OCI-LY3 (cell line): ENCODE measurements around the gene SNN.

Experiments
- H2AFZ ChIP-seq: fragments of 200-600, 300-600 bp; shearing (Covaris generic); 2 replicates; pipeline ENCODE4 v1.6.0; 2014; ENCODE audit warnings: antibody characterized with exemption, low read depth, low read length
- H3K27ac ChIP-seq: fragments of 200-600, 300-600 bp; sonication (generic); 2 replicates; pipeline ENCODE4 v1.5.1; 2014; ENCODE audit warnings: mild to moderate bottlenecking, low read length, moderate library complexity, mixed read lengths
- H3K27me3 ChIP-seq: fragments of 200-600, 300-600 bp; sonication (generic); 2 replicates; pipeline ENCODE4 v1.6.1; 2014; ENCODE audit warnings: low read depth, low read length, mixed read lengths
- H3K36me3 ChIP-seq: fragments of 200-600, 300-600 bp; sonication (generic); replicated peaks from 2 replicates; pipeline ENCODE3; 2014; ENCODE audit warnings: low read depth, low read length, mixed read lengths
- H3K4me1 ChIP-seq: fragments of 300-600, 200-600 bp; sonication (generic); 2 replicates; pipeline ENCODE4 v1.6.1; 2014; ENCODE audit warnings: low read length, mixed read lengths
- H3K4me2 ChIP-seq: fragments of 200-600, 300-600 bp; sonication (generic); 2 replicates; pipeline ENCODE4 v1.6.1; 2014; ENCODE audit warnings: low read length, mixed read lengths
- H3K4me3 ChIP-seq: fragments of 300-600, 200-600 bp; sonication (generic); 2 replicates; pipeline ENCODE4 v1.5.1; 2014; ENCODE audit warnings: antibody characterized with exemption, mild to moderate bottlenecking, low read length, moderate library complexity
- H3K79me2 ChIP-seq: fragments of 300-600, 200-600 bp; shearing (Covaris generic); 2 replicates; pipeline ENCODE4 v1.6.1; 2014; ENCODE audit warnings: mild to moderate bottlenecking, low read length, mixed read lengths
- H3K9ac ChIP-seq: fragments of 300-600, 200-600 bp; shearing (Covaris generic); 2 replicates; pipeline ENCODE4 v1.6.0; 2014; ENCODE audit warnings: mild to moderate bottlenecking, low read length, moderate library complexity
- H3K9me3 ChIP-seq: fragments of 200-600, 300-600 bp; shearing (Covaris generic); 2 replicates; pipeline ENCODE4 v1.6.1; 2014; ENCODE audit warnings: low read length, mixed read lengths; ENCODE audit not compliant: insufficient read depth
- H4K20me1 ChIP-seq: fragments of 200-600, 300-600 bp; sonication (generic); 2 replicates; pipeline ENCODE4 v1.6.1; 2016; ENCODE audit warnings: low read length, mixed read lengths; ENCODE audit not compliant: insufficient read depth
- CTCF ChIP-seq: fragments of 200-600, 300-600 bp; sonication (generic); IDR thresholded peaks from 2 replicates; pipeline ENCODE4 v1.5.1; 2014; ENCODE audit warnings: antibody characterized with exemption, low read length, low read depth
- EZH2phosphoT487 ChIP-seq: fragments of 200-600 bp; shearing (Covaris generic); IDR thresholded peaks from 2 replicates; pipeline ENCODE4 v1.6.1; 2018; ENCODE audit warnings: antibody characterized with exemption, mixed run types, low read depth

Gene SNN

GRCh38 chr16:11673091-11674000 lies 5.1 kb downstream of the SNN start:
- TF ChIP-seq CTCF (no peak), EZH2phosphoT487 (no peak)
- Histone ChIP-seq H3K4me2 (peak overlapping the region; percentile 98), H3K4me1 (peaks cover 46% of the 10 kb centered on the region), H2AFZ (no peak overlapping the region), H3K36me3 (peaks cover 55% of the 10 kb centered on the region), H3K9ac (no peak overlapping the region), H3K27ac (0 out of 2 replicates have a peak overlapping the region, but pooled peaks have one; percentile 47), H3K9me3 (no peaks in the 10 kb centered on the region), H3K79me2 (peaks cover 93% of the 10 kb centered on the region), H3K4me3 (peak overlapping the region; percentile 95; the same call in 1 of the 2 replicates), H3K27me3 (no peaks in the 10 kb centered on the region), H4K20me1 (peaks cover 86% of the 10 kb centered on the region)

- peaks cover 55% of the 10 kb centered on the region for H3K4me1 ChIP-seq
- H3K27me3 ChIP-seq: no peaks in the 10 kb centered on the region
- H3K27ac ChIP-seq: no peak overlapping the region
- H3K36me3 ChIP-seq: peaks cover 62% of the 10 kb centered on the region
- H3K79me2 ChIP-seq: peaks cover 92% of the 10 kb centered on the region
- no peak overlapping the region for H3K4me2 ChIP-seq
- TF ChIP-seq CTCF: no peak
- TF ChIP-seq EZH2phosphoT487: no peak
- H3K4me3 ChIP-seq: no peak overlapping the region
- H3K9me3 ChIP-seq: no peaks in the 10 kb centered on the region
- H4K20me1 ChIP-seq: peaks cover 95% of the 10 kb centered on the region
- H2AFZ ChIP-seq: no peak overlapping the region
- H3K9ac ChIP-seq: no peak overlapping the region
Measured at GRCh38 chr16:11674001-11674817, 6.0 kb downstream of the SNN start.

GRCh38 chr16:11674818-11675560 lies 6.7 kb downstream of the SNN start:
- peaks cover 99% of the 10 kb centered on the region for H4K20me1 ChIP-seq
- H3K4me1 ChIP-seq: peaks cover 60% of the 10 kb centered on the region
- no peaks in the 10 kb centered on the region for H3K9me3 ChIP-seq
- no peak overlapping the region for H3K9ac ChIP-seq
- H3K27ac ChIP-seq: no peak overlapping the region
- no peaks in the 10 kb centered on the region for H3K27me3 ChIP-seq
- TF ChIP-seq CTCF (no peak), EZH2phosphoT487 (no peak)
- peaks cover 67% of the 10 kb centered on the region for H3K36me3 ChIP-seq
- H3K4me2 ChIP-seq: no peak overlapping the region
- no peak overlapping the region for H2AFZ ChIP-seq
- H3K79me2 ChIP-seq: peaks cover 92% of the 10 kb centered on the region
- H3K4me3 ChIP-seq: no peak overlapping the region
